ENCODE results near the gene BIN1.
A peak's percentile ranks its signal among the peaks of the same experiment; 100 is the strongest.

The BIN1 gene, protein sequence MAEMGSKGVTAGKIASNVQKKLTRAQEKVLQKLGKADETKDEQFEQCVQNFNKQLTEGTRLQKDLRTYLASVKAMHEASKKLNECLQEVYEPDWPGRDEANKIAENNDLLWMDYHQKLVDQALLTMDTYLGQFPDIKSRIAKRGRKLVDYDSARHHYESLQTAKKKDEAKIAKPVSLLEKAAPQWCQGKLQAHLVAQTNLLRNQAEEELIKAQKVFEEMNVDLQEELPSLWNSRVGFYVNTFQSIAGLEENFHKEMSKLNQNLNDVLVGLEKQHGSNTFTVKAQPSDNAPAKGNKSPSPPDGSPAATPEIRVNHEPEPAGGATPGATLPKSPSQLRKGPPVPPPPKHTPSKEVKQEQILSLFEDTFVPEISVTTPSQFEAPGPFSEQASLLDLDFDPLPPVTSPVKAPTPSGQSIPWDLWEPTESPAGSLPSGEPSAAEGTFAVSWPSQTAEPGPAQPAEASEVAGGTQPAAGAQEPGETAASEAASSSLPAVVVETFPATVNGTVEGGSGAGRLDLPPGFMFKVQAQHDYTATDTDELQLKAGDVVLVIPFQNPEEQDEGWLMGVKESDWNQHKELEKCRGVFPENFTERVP

DNA sequence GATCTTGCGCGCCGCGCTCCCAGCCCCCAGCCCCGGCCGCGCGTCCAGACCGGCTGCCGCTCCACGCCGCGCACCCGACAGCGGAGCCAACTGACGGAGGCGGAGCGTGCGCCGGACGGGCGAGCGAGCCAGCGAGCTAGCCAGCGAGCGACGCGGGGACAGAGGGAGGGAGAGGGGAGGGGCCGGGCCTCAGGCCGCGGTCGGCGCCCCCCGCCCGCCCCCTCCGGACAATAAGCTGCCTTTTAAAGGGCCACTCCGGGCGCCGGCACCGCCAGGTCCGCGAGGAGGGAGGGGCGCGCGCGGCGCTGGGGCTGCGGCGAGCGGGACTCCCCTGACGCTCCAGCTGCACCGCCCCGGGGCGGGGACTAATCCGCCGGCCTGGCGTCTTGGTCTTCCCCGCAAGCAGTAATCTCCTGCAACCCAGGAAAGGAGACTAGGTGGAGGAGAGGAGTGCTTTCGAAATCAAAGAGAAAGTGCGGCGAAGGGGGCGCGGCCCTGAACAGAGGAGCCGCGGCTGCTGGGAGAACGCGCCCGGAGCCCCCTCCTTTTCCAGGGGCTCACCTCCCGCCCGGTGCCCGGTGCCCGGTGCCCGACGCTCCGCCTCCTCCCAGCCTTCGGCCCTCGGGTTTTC lies at the start of gene BIN1:
BIN1 (minus strand) TSS at position 164 of the 631 bp plus-strand sequence. CDS start 211 bp downstream, outside the sequence.
- peak; percentile 70 for DNase-seq

DNA sequence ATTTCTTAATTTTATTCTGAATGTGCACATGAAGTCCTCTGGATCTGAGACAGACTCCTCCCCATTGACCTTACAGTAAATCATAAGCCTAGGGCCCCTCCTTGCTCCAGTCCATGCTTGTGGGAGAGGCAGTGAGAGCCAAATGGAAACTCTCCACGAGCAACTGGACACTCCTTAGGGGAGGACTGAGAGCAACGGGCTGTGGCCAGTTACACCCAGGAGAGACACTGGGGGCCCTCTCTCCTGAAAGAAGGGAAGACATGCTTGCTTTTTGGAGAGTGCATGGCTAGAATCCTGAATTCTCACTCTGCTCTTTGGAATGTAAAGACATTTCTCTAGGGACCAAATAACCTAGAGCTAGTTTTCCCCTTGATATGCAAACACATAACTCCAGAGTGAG lies 49.0 kb upstream of the BIN1 start:
- DNase-seq = no peak

DNA sequence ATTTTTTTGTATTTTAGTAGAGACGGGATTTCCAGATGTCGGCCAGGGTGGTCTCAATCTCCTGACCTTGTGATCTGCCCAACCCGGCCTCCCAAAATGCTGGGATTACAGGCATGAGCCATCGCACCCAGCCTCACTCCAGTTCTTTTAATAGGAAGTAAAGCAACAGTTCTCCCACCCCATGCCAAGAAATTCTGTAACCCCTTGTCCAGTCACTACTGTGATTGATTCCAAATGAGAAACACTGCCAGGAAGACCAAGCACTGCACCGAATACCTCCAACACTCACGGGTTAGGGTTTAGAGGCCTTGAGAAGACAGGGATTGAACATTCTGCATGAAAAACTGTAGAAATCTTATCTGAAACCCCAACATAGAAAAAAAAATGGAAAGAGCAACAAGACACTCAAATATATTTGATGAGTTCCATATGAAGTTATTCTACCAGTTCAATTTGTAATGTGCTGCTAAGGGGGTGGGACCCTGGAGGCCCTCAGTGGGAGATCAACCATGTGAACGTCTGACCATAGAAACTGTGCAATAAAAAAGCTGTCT lies 48.2 kb upstream of the BIN1 start:
- no peak for DNase-seq

DNA sequence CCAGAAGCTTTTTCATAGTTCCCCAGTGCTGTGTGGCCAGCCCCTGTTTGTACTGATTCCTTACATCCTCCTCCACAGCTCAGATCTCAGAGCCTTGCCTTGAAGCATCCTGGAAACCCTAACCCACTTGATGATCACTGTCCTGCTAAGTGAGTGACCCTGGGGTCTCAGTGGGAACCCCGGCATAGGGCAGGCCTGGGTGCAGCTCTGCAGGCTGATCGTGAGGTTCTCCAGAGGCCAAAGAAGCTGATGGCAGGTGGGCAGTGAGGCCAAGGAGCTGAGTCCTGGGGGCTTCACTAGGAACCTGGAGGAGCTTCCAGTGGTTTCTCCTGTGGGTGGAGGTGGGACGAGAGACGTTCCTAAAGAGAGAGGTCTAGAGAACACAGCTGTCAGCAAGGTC lies 47.4 kb upstream of the BIN1 start:
- DNase-seq = no peak

DNA sequence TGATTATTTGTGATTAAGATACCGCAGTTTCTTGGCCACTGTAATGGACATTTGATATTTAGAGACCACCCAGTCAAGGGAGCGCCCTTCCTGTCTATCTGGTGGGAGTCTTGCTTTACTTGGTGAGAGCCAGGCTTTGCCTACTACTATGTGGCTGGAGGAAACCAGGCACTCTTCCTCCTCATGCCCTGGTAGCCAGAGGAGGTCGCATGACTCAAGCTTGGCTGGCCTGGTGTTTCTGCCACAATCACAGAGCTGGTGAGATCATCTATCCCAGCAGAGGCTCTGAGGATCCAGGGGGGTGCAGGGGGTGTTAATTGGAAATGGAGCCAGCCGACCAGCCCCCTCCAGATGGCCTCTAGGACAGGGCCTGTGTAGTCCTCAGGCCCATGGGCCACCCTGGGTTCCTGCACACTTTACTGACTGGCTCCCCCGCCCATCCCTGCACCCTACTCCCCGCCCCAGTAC lies 46.8 kb upstream of the BIN1 start:
- no peak for DNase-seq

DNA sequence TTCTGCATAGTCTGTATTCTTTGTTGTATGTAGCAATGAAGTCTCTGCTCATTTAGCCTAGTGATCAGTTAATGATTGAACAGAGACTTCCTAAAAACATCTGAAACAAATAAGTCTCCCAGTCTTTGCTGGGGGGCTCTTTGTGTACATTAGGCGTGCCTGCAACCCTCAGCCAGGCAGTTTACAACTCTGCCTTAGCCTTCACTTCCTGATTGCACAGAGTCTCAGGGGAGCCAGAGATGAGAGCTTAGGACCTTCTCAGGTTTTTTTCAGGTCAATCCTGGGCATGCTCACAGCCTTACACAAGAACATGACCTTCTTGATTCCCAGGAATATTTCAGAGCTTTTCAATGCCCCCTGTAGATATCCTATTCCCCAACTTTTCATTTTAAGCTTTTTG lies 44.0 kb upstream of the BIN1 start:
- DNase-seq = no peak

DNA sequence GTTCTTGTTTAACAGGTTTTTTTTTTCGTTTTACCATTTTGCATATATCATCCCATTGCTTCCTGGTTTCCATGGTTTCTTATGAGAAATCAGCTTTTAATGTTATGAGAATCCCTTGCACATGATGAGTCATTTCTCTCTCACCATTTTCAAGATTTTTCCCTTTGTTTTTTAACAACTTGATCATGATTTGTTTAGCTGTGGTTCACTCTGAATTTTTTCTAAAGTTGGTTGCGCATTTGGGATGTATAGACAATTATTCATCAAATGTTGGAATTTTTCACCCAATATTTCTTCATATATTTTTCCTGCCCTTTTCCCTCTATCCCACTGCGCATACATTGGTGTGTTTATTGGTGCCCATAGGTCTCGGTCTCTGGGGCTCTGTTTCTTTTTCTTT lies 42.4 kb upstream of the BIN1 start:
- DNase-seq = no peak

DNA sequence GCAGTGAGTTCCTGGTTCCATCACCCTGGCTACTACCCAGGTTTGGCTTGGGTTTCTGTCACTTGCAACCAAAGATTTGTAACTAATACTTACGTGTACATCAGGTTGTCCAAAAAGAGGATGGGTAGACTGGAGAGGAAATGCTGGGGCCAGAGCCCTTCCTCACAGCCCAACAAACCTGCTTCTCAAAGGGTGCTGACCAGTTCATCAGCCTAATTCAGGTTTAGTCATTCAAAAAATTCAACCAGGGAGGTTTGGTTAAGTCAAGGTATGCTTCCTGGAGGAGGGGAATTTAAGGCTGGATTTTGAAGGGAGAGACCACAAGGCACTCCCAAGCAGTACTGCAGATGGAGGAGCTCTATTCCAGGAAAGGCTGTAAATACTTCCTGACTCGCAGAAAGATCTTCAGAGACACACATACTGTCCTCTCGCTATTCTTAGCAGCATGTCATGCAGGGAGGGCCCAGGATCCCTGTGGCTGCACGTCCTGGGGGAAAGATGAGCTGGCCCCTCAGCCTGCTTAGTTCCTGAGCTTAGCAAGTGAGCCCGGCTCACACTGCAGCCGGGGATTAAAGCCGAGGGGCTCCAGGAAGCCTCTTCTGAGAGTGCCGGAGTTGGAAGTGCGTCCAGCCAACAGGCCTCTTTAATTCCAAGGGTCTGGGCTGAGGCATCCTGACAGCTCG lies 40.0 kb upstream of the BIN1 start:
- DNase-seq = no peak

DNA sequence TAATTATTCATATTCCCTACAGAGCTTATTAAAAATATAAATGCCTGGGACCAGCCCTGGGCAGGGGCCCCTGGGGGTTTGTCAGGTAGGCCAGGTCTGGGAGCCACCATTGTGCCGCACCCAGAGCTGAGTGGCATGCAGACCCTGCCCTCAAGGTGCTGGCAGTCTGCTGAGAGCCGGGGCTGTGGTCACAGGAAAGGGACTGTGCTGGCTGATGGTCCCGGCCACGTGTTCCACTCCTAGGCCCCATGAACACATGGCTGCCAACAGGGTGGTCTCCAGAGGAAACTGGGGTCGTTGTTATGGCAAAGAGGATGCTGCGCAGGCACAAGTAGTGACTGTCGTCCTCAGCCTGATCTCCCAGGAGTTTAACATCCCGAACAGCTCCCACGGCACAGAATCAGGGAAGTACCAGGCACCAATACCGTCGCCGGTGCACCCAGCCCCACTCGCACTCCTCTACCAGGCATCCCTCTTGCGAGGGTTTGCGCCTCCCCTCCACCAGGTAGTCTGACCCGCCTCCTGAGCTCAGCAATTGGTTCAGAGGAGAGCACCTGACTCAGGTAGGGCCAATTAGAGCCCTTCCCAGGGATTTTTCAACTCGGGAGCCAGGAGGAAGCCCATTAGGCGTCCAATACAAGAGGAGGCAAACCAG lies 39.2 kb upstream of the BIN1 start:
- DNase-seq = no peak

DNA sequence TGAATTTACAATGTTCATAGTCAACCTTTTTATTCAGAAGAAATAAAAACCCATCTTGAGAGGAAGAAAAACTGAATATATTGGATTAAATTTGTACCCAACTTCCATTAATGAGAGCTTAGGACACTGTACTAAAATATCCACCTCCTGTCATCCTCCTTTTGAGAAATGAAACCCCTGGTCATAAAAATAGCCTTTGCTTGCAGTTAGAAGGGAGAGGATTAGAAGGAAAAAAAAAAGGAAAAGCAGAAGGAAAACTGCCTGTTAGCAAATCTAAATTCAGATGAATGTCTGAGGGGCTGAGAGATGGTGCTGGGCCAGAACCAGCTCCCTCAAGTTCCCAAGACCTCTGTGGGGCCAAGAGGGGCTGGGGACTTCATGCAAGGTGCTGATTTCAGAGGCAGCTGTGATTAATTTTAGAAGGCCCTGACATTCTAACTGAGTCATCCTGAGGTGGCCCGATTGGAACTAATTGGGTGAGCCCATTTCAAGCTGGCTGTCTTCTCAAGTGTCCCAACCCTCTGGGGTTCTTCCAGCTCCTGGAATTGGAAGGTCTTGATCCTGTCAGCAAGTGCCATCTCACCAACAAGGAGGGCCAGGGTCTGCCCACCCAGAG lies 38.4 kb upstream of the BIN1 start:
- DNase-seq = no peak

DNA sequence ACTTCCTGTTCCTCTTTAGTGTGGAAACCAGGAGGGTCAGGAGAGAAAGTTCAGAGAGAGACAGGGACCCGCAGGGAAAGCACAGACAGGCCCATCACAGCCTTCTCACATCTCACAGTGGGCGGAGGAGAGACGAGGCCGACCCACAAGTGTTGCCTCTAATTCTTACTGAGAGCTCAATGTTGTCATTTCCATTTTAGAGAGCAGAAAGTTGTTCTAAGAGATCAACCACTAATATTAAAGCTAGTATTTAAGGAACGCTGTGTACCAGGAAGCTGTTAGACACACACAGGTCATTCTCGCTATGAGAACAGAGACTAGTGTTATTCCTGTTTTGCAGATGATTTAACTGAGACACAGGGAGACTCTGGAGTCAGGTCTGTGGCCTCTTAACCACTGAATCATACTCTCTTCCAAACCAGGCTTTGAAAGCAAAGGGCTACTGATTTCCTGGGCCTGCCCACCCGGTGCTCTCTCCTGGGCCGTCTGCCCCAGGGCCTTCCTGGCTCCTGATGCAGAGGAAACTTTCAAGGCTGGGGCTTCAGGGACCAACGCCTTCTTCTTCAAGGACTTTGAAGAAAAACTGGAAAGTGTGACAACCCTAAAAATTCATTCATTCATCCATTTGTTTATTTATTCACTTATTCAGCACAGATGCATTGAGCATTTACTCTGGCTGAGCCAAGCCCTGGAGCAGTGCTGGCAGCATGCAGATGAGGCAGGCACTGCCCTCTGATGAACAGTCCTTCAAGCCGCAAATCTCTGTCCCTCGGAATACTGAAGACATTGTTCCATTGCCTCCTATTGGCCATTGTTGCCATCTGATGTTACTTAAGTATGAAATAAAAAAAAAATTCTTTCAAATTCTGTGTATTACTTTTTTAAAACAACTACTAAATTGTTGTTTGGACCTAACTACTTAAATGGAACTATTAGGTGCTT lies 37.2 kb upstream of the BIN1 start:
- DNase-seq = no peak

DNA sequence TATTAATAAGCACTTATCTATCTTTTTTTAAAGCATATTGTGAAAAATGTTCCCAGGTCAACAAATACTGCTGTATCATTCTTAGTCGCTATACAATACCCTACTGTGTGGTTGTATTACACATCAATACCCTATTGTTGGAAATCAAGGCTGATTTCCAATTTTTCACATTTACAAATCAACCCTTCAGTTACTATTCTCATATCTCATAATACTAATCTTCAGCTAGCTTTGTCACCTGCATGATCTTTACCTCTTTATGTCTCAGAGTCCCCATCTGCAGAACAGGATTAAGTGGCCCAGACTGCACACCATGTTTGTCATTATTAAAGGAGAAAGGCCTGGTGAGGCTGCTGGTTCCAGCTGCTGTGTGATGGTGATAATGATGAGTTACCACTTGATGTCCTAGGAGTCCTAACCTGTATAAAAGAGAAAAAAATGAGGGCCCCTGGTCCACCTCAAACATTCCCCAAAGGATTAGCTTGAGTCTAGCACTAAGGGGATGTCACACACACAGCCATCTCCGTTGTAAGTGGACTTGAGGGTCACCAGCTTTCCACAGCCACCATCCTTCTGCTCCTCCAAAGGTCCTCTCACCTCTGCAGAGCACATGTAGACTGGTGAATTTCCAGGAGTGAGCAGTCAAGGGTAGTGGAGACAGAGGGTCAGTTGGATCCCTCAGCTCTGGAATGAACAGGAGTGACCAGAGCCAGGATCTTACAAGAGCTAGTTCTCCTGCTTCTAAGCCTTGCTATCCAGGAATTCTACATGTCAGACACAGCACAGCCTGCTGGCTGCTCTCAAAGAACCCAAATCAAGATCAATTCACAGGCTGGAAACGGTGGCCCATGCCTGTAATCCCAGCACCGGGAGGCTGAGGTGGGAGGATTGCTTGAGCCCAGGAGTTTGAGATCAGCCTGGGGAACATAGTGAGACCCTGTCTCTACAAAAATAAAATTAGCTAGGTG lies 36.0 kb upstream of the BIN1 start:
- DNase-seq = no peak

DNA sequence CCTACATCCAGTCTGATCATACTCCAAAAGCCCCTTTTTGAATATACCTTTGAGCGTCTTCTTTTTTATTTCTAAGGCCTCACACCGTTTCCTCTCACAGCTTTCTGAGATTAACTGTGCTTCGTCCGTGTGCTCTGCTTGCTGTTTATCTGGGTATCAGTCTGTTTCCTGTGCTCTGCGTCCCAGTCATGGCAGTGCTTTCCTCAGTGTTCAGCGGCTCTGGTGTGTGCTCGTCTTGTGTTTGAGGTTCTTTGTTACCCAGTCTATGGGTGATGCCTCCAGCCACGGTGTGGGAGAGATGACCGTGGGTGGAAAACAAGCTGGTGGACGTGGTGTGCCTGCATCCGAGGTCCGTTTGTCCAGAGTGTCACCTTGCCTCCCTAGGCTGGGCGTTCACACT lies 33.6 kb upstream of the BIN1 start:
- DNase-seq = no peak

DNA sequence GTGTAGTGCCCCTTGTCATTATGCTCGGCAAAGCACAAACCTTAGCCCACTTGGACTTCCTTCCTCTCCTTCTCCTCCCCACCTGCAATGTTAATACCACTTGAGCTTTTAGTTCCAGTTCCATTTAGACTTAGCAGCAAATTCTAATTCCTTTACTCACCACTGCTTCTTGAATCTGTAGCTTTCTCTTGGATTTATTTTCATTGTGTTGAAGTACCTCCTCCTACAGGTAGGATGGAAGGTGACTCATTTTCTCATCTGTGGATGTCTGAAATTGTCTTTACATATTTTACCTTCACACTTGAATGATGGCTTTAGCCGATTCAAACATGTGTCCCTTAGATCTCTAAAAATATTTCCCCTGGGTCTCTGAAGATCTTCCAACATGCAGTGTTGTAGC lies 32.8 kb upstream of the BIN1 start:
- no peak for DNase-seq

DNA sequence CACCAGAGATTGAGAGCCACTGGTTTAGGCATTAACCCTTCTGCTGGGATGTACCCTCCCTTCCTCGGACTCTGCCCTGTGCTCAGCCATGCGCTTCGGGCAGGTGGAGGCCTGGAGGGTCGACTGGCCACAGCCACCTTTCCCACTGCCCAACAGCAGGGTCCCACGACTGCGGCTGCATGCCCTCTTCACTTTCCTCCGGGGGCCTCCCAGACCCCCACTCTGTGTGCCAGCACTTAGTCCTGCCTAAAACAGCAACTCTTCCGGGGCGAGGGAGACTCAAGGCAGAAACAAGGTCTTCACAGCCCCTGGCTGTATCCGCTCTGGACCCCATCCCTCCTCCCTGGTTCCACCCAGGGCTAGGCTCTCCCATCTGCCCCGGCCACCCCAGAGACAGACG lies 31.3 kb upstream of the BIN1 start:
- DNase-seq = no peak

DNA sequence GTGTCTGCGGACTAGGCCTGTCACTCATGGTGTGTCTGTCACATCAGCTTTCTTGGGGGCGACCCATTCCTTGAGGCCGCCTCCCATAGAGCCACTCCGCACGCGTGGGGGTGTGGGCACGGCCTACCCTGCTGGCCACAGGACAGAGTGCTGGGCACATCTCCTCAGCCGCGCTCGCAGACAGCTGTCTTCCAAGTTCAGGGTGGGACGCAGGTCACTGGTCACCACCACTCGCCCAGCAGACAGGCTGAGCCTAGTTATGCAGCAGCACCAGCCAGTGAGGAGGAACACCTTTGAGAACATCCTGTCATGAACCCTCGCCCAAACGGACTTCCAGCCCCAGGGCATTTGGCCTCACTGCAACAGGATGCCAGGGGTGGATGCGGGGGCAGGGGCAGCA lies 30.8 kb upstream of the BIN1 start:
- no peak for DNase-seq

DNA sequence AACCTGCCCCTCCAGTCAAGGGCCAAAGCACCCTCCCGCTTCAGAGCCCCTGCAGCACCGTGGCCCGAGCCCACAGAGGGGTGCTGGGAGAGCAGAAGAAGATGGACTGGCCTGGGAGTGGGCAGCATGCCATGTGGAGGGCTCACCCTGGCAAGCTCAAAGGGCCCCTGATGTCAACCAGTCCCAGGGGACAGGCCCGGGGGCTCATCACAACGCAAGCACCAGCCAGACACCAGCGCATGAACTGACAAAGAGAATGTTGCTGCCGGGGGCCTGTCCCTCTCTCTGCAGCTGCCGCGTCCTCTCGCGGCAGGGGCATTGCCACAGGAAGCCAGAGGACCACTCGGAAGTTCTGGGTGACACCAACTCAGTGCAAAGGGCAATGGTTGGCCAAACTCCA lies 30.3 kb upstream of the BIN1 start:
- DNase-seq = no peak

DNA sequence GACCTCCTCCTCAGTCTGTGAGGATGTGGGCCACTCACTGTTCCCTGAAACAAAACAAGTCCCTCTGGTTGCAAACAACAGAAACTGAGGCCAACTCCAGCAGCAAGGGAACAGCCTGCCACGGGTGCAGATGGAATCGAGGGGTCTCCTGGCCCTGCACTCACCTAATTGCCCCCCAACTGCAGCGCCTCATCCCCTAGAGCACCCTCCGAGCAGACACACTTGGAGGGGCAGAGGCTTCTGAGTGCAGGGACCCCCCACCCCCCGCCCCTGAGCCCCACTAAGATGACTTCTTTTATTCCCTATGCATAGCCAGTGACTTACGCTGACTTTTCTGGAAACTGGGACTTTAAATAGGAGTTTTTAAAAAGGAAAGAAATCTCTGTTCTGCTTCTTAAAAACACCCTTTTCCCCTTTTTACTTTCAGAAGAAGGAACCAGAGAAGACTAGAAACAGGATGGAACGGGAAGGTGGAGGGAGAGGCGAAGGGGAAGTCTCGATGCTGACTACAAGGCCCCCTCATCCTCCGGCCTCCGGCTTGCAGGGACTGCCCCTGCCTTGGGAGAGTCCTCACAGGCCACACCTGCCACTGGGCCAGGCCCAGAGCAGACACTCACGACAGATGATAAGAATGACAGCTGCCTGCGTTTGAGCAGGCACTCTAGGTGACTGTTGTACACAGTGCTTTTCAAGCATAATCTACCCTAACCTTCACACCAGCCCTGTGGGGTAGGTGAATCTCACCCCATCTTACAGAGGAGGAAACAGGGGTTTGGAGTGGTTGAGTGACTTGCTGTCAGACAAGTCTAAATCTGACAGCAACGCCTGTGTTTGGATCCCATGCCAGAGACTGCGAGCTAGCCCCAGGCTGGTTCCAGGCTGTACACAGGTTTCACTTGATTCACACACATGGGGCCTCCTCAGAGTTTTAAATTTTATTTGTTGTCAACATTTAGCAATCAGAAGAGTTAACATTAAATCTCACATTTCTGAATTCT lies 28.2 kb upstream of the BIN1 start:
- no peak for DNase-seq

DNA sequence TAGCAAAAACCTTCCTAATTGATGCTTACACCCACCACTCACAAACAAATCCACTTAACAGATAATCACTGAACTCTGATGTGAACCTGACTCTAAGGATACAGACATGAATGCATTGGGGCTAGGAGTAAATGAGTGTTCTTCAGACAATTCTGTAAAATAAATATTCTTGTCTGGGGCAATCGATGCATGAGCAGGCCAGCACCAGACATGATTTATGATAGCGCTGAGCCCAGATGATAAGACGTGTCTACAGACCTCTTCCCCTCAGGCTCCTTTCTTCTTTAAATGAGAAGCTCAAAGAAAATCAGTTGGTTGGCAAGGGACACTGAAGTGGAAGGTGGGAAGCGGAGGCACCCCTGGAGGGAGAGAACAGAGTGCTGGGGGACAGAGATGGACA lies 27.3 kb upstream of the BIN1 start:
- DNase-seq = no peak

Data from NCI-H69 (cell line).